H4 (cell line): Measurements from ENCODE around the gene CBFA2T2. TPM values are rescaled to one million over a fixed set of nuclear protein-coding genes. Genes with fewer than 3 reads are reported as not detected.
"Not testable (repeated sequence)": the region's sequence is repeated elsewhere in the genome, so short reads cannot be mapped to it uniquely, and the experiment has no call there.

ENCODE experiments used
- DNase-seq: peaks from one replicate; pipeline ENCODE4 v3.0.0-alpha.2; 2015; ENCODE audit warnings: low spot score
- total RNA-seq: library from RNA; depleted of rRNA; stranded (reverse); fragments of >200 nt; shearing (Covaris generic); gene quantifications from 2 replicates; pipeline ENCODE4 v1.2.3, GENCODE V29; 2014

CBFA2T2 gene
- total RNA-seq, 1 experiment from 2014 or later, result 3.6 TPM

GRCh38 chr20:33470866-33471265, 19.0 kb upstream of the CBFA2T2 start:
- DNase-seq, result no peak

DNA sequence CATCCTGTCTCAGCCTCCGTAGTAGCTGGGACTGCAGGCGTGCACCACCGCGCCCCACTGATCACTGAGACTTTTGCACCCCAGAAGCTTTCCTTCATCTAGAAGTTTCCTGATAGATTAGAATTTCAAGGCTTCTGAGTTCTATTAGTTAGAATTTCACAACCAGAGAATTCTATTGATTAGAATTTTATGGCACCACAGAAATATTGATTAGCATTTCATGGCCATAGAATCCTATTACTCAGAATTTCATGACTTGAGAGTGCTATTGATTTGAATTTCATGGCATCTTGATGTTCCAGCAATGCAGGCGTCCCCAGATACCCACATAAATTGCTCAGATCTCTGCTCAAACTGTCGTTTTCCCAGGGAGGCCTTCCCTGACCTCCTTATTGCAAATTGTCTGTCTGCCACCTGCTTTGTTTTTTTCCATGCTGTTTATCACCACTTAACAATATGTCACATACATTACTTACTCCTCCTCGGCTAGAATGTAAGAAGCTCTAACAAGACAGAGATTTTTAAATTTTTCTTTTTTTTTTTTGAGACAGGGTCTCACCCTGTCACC, 16.9 kb upstream of the CBFA2T2 start:
- DNase-seq, result no peak

GRCh38 chr20:33474097-33474873, 15.6 kb upstream of the CBFA2T2 start:
- no peak for DNase-seq

- DNase-seq, result no peak
Measured at GRCh38 chr20:33474963-33475362, 14.9 kb upstream of the CBFA2T2 start.

- DNase-seq, result no peak
Measured at GRCh38 chr20:33475381-33476152, 14.3 kb upstream of the CBFA2T2 start.

- DNase-seq, result no peak
Measured at GRCh38 chr20:33477386-33478234, 12.3 kb upstream of the CBFA2T2 start.

DNA sequence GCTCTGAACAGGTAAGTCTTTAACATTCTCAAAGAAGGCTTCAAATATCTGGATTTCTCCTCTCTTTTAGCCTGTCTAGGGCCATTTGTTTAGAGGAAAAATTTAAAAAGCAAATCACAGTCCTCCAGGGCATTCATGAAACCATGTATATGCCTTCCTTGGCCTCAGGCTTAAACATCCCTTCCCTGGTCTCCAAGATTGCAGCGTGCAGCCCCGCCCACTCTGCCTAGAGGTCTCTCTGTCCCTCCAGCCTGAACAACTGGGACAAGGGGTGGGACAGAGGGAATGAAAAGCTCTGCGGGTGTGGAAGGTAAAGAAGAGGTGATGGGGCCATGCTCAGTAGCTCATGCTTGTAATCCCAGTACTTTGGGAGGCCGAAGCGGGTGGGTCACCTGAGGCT, 9.8 kb upstream of the CBFA2T2 start:
- no peak for DNase-seq

DNA sequence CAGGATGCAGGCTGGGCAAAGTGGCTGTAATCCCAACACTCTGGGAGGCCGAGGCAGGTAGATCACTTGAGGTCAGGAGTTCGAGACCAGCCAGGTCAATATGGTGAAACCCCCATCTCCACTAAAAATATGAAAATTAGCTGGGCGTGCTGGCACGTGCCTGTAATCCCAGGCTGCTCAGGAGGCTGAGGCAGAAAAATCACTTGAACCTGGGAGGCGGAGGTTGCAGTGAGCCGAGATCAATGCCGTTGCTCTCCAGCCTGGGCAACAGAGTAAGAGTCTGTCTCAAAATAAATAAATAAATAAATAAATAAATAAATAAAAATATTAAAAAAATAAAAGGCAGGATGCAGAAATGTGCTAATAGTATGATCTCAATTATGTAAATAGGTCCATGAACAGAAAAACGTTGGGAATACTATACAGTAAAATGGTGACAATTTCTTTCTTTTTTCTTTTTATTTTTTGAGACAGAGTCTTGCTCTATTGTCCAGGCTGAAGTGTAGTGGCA, 8.4 kb upstream of the CBFA2T2 start:
- DNase-seq, result no peak

- DNase-seq, result no peak
Measured at GRCh38 chr20:33482581-33482980, 7.3 kb upstream of the CBFA2T2 start.

GRCh38 chr20:33483186-33483585, 6.7 kb upstream of the CBFA2T2 start:
- not testable (repeated sequence) for DNase-seq

DNA sequence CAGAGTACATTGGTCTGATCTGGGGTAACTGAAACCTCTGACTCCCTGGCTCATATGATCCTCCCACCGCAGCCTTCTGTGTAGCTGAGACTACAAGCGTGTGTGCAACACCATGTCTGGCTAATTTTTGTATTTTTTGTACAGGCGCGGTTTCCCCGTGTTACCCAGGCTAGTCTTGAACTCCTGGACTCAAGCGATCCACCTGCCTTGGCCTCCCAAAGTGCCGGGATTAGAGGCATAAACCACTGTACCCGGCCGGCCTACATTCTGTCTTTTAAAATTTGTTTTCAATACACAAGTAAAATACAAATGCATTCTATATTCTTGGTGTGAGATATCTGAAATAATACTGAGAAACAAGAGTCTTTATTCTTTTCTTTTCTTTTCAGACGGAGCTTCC, 1.7 kb upstream of the CBFA2T2 start:
- no peak for DNase-seq

GRCh38 chr20:33488661-33489494, 1.0 kb upstream of the CBFA2T2 start:
- DNase-seq, result not testable (repeated sequence)

DNA sequence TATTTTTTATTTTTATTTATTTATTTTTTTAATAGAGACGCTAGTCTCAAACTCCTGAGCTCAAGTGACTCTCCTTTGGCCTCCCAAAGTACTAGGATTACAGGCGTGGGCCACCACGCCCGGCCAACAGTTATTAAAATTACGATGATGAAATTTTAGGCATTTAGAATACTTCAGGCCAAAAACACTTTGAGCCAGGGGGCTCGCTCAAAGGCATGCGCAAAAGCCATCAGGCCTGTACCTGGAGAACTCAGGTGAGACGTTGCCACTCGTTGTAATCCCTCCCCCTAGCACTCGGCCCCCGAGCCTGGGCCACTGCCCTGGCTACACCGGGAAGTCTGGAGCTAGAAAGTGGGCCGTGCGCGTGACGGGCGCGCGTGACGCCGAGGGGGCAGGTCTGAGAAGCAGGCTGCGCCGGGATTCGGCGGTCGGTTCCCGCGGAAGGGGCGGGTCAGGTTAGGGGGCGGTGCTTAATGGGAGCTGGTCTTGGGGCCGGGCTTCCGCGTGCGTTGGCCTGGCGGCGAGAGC, 337 bp upstream of the CBFA2T2 start:
- peak; percentile 94 for DNase-seq

GRCh38 chr20:33490934-33491656, 1.2 kb downstream of the CBFA2T2 start:
- no peak for DNase-seq

GRCh38 chr20:33493076-33493766, 3.3 kb downstream of the CBFA2T2 start:
- DNase-seq, result no peak

DNA sequence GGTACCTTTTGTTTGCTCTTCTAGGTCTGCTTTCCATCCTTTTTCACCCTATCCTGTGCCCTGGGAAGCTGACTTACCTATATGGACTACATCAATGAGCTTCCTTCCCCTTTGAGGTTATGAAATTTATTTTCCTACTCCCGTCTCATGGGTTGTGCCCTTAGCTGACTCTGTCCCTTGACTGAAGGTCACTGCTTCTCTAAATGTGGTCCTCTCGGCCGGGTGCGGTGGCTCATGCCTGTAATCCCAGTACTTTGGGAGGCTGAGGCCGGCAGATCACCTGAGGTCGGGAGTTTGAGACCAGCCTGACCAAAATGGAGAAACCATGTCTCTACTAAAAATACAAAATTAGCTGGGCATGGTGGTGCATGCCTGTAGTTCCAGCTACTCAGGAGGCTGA, 6.9 kb downstream of the CBFA2T2 start:
- DNase-seq, result not testable (repeated sequence)

GRCh38 chr20:33499355-33499754, 9.5 kb downstream of the CBFA2T2 start:
- no peak for DNase-seq

- DNase-seq, result no peak
Measured at GRCh38 chr20:33501000-33501399, 11.1 kb downstream of the CBFA2T2 start.

DNA sequence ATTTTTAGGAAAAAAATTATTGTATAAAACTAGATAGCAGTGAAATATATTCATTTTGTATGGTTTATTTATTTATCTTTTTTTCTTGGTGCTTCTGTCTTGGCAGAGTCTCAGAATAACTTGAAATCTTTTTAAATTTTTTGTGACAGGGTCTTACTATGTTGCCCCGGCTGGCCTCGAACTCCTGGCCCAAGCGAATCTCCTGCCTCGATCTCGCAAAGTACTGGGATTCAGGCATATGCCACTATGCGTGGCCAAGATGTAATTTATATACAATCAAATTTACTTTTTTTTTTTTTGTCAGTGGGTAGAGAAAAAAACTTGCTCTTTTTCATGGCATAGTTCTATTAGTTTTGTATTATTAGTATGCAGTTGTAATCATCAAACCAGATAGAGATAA, 13.7 kb downstream of the CBFA2T2 start:
- no peak for DNase-seq
